PC-3 (cell line): ENCODE measurements around the gene MAPK9. TPM values are rescaled to one million over a fixed set of nuclear protein-coding genes. Genes with fewer than 3 reads are reported as not detected.

Experiments used
- ATAC-seq: fragments of 200-7000 bp; cut with Tn5 transposase; 2 replicates; pipeline ENCODE4 v1.9.1; 2020; ENCODE audit warnings: mild to moderate bottlenecking, moderate library complexity
- BruUV-seq: library from RNA; stranded (reverse); fragments of 400-500 nt; replicated peaks from 2 replicates; lab custom pipeline; 2021; lab: Mats Ljungman, UMichigan
- CTCF ChIA-PET: fragments of 300-600 bp; sonication (Branson Sonifier 250); formaldehyde crosslinking; loops from one replicate; lab custom pipeline; 2022; ENCODE audit warnings: antibody characterized with exemption; lab: Charles Lee
- POLR2A ChIA-PET: fragments of 300-600 bp; sonication (Branson Sonifier 250); formaldehyde crosslinking; loops from one replicate; lab custom pipeline; 2022; ENCODE audit warnings: antibody characterized with exemption; ENCODE audit not compliant: unreplicated experiment; lab: Charles Lee
- DNase-seq: peaks from one replicate; pipeline ENCODE4 v3.0.0-alpha.2; 2015
- H2AFZ ChIP-seq: fragments of 300-600 bp; sonication (generic); 2 replicates; pipeline ENCODE4 v1.6.0; 2016; ENCODE audit warnings: antibody characterized with exemption, low read length
- H3F3A ChIP-seq: fragments of 300-600 bp; sonication (generic); one replicate; pipeline ENCODE4 v1.6.0; 2017; ENCODE audit warnings: antibody characterized with exemption, low read length, control low read depth, mild to moderate bottlenecking; ENCODE audit not compliant: unreplicated experiment
- H3K27ac ChIP-seq: fragments of 300-600 bp; sonication (generic); 2 replicates; pipeline ENCODE4 v1.5.1; 2016; ENCODE audit warnings: mild to moderate bottlenecking, low read length
- H3K27me3 ChIP-seq: fragments of 300-600 bp; sonication (generic); 2 replicates; pipeline ENCODE4 v1.6.1; 2016; ENCODE audit warnings: low read length, mixed read lengths
- H3K36me3 ChIP-seq: fragments of 300-600 bp; sonication (generic); 2 replicates; pipeline ENCODE4 v1.6.1; 2016; ENCODE audit warnings: low read depth, mixed run types, low read length, mixed read lengths
- H3K4me1 ChIP-seq: fragments of 300-600 bp; sonication (generic); 2 replicates; pipeline ENCODE4 v1.5.1; 2016; ENCODE audit warnings: low read length; ENCODE audit not compliant: insufficient read depth
- H3K4me2 ChIP-seq: fragments of 300-600 bp; sonication (generic); 2 replicates; pipeline ENCODE4 v1.6.0; 2016; ENCODE audit warnings: low read length
- H3K4me3 ChIP-seq: fragments of 300-600 bp; sonication (generic); 2 replicates; pipeline ENCODE4 v1.5.1; 2016; ENCODE audit warnings: mild to moderate bottlenecking, low read length, mixed read lengths
- H3K79me2 ChIP-seq: fragments of 300-600 bp; sonication (generic); 2 replicates; pipeline ENCODE4 v1.6.1; 2017; ENCODE audit warnings: low read length, mixed read lengths
- H3K9ac ChIP-seq: fragments of 300-600 bp; sonication (generic); 2 replicates; pipeline ENCODE4 v1.6.0; 2016; ENCODE audit warnings: mild to moderate bottlenecking, low read length
- H3K9me2 ChIP-seq: fragments of 300-600 bp; sonication (generic); replicated peaks from 2 replicates; pipeline ENCODE4 v1.6.1; 2016; ENCODE audit warnings: mixed run types, low read length, mixed read lengths
- H3K9me3 ChIP-seq: fragments of 300-600 bp; sonication (generic); 2 replicates; pipeline ENCODE4 v1.6.1; 2016; ENCODE audit warnings: low read length, mixed read lengths
- H4K20me1 ChIP-seq: fragments of 300-600 bp; sonication (generic); 2 replicates; pipeline ENCODE4 v1.6.1; 2016; ENCODE audit warnings: low read length, mixed read lengths
- CTCF ChIP-seq: fragments of 300-600 bp; sonication (generic); conservative IDR thresholded peaks from 2 replicates; pipeline ENCODE4 v1.5.1; 2017; ENCODE audit warnings: antibody characterized with exemption, low read depth, mild to moderate bottlenecking, low read length
- EZH2 ChIP-seq: fragments of 300-600 bp; sonication (generic); IDR thresholded peaks from one replicate; pipeline ENCODE4 v1.6.1; 2017; ENCODE audit warnings: antibody characterized with exemption, mild to moderate bottlenecking, low read length; ENCODE audit not compliant: unreplicated experiment
- EZH2phosphoT487 ChIP-seq: fragments of 300-600 bp; sonication (generic); IDR thresholded peaks from 2 replicates; pipeline ENCODE4 v1.6.1; 2018; ENCODE audit warnings: mild to moderate bottlenecking, antibody characterized with exemption, low read length, borderline replicate concordance
- intact Hi-C: fragments of 100-400 bp; cut with micrococcal nuclease; formaldehyde crosslinking; loops from 2 replicates; pipeline ENCODE4 v1.9.0; 2023
- total RNA-seq: library from RNA; depleted of rRNA; stranded (reverse); fragments of >200 nt; gene quantifications from 2 replicates; pipeline ENCODE4 v1.2.3, GENCODE V29; 2014

Gene MAPK9
- total RNA-seq, 1 experiment from 2014 or later = 26.5 TPM

DNA sequence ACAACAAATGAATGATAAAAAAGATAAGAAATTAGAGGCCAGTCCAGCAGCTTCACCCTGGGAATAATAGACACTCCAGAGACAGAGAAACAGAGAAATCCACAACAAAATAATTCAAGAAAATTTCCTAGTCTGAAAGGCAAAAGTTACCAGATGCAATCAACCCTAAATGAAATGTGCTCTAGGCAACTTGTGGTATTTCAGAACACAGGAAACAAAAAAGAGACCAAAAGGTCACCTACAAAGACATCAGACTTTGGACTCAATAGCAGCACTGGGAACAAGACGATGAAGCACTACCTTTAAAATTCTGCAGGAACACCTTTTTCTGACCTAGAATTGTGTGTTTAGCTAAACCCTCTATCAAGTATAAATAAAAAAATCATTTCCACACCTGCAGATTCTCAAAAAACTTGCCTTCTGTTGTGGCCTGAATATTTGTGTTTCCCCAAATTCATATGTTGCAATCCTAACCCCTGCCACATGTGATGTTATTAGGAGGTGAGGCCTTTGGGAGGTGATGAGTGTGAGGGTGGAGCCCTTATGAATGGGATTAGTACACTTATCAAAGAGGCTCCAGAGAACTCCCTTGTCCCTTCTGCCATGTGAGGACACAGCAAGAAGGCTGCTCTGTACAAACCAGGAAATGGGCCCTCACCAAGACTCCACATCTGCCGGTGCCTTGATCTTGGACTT lies 5.9 kb upstream of the MAPK9 start:
- Histone ChIP-seq H3K79me2 (peaks cover 4% of the 10 kb centered on the region; the same call in 1 of the 2 replicates), H3K4me2 (no peak overlapping the region), H4K20me1 (no peaks in the 10 kb centered on the region), H3K4me1 (peaks cover 4% of the 10 kb centered on the region; the same call in 1 of the 2 replicates), H3F3A (no peaks in the 10 kb centered on the region), H3K27me3 (no peaks in the 10 kb centered on the region), H3K4me3 (no peak overlapping the region), H3K9me2 (no peaks in the 10 kb centered on the region), H3K9me3 (no peaks in the 10 kb centered on the region), H3K27ac (no peak overlapping the region), H2AFZ (no peak overlapping the region), H3K36me3 (no peaks in the 10 kb centered on the region), H3K9ac (no peak overlapping the region)
- DNase-seq = no peak
- TF ChIP-seq EZH2phosphoT487 (no peak), EZH2 (no peak), CTCF (no peak)
- ATAC-seq = no peak
- BruUV-seq = no TSS peak
- intact Hi-C loops = no loop called here
- POLR2A ChIA-PET = no interaction called here
- CTCF ChIA-PET = no interaction called here

DNA sequence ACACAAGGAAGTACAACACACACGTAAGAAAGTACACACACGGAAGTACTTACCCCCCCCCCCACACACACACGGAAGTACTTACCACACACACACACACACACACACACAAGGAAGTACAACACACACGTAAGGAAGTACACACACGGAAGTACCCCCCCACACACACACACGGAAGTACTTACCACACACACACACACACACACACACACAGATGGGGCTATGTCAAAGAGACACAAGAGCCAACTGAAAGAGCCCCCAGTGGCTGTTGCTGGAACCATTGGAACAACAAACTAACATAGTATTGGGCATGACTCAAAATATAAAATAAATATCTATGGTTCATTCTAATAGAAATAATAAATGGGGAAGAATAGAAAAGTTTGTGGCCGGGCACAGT lies 4.9 kb upstream of the MAPK9 start:
- DNase-seq (no peak), ATAC-seq (no peak)
- no TSS peak for BruUV-seq
- H3K9me2 ChIP-seq = no peaks in the 10 kb centered on the region
- H2AFZ ChIP-seq = no peak overlapping the region
- POLR2A ChIA-PET = no interaction called here
- no peak overlapping the region for H3K27ac ChIP-seq
- CTCF ChIA-PET = interaction anchor here (0.6 kb wide), 1 partner anchor 57 kb away, joined by 5 read pairs; the partner anchor contains the start of gene GFPT2
- TF ChIP-seq EZH2 = no peak
- no peaks in the 10 kb centered on the region for H3F3A ChIP-seq
- no peak overlapping the region for H3K9ac ChIP-seq
- intact Hi-C loops = no loop called here
- H3K36me3 ChIP-seq = no peaks in the 10 kb centered on the region
- no peak overlapping the region for H3K4me3 ChIP-seq
- H3K4me1 ChIP-seq = peaks cover 4% of the 10 kb centered on the region; the same call in 1 of the 2 replicates
- H4K20me1 ChIP-seq = no peaks in the 10 kb centered on the region
- H3K79me2 ChIP-seq = peaks cover 4% of the 10 kb centered on the region; the same call in 1 of the 2 replicates
- H3K27me3 ChIP-seq = no peaks in the 10 kb centered on the region
- no peak overlapping the region for H3K4me2 ChIP-seq
- no peaks in the 10 kb centered on the region for H3K9me3 ChIP-seq

GRCh38 chr5:180294913-180295555 lies 3.2 kb upstream of the MAPK9 start:
- Histone ChIP-seq H3K4me3 (no peak overlapping the region), H3K4me1 (peaks cover 11% of the 10 kb centered on the region), H3F3A (no peaks in the 10 kb centered on the region), H3K79me2 (peaks cover 18% of the 10 kb centered on the region), H3K9me3 (no peaks in the 10 kb centered on the region), H3K27ac (no peak overlapping the region), H3K4me2 (no peak overlapping the region), H3K27me3 (no peaks in the 10 kb centered on the region), H3K36me3 (no peaks in the 10 kb centered on the region), H3K9me2 (no peaks in the 10 kb centered on the region), H4K20me1 (peaks cover 8% of the 10 kb centered on the region; the same call in 1 of the 2 replicates), H2AFZ (no peak overlapping the region), H3K9ac (no peak overlapping the region)
- ChIA-PET CTCF (interaction anchor here (0.8 kb wide), 1 partner anchor 37 kb away, joined by 5 read pairs; no protein-coding TSS in a partner anchor), POLR2A (no interaction called here)
- ATAC-seq (no peak), DNase-seq (no peak)
- intact Hi-C loops = loop anchor here (5.0 kb wide), 1 partner anchor 312 kb away; no protein-coding TSS in a partner anchor
- no TSS peak for BruUV-seq
- TF ChIP-seq CTCF = no peak
- TF ChIP-seq EZH2phosphoT487 = no peak
- no peak for TF ChIP-seq EZH2
